ENCODE measurements around the gene MYO10.

Gene MYO10

DNA sequence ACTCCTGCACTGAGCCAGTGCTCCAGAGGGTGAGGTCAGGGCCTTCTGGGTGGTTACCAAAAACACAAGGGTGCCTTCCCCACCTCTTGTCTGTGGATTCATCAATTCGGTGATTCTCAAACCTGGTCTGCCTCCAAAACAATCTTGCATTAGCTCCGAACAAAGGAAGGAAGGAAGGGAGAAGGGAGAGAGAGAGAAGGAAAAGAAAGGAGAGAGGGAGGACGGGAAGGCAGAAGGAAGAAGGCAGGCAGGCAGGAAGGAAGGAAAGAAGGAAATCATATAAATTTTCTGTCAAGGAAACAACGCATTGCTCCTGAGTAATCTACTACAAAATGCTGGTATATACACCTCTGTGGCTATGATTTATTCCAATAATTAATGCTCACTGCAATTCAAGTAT, 39.3 kb downstream of the MYO10 start:
- TF ChIP-seq, protein P1, sequence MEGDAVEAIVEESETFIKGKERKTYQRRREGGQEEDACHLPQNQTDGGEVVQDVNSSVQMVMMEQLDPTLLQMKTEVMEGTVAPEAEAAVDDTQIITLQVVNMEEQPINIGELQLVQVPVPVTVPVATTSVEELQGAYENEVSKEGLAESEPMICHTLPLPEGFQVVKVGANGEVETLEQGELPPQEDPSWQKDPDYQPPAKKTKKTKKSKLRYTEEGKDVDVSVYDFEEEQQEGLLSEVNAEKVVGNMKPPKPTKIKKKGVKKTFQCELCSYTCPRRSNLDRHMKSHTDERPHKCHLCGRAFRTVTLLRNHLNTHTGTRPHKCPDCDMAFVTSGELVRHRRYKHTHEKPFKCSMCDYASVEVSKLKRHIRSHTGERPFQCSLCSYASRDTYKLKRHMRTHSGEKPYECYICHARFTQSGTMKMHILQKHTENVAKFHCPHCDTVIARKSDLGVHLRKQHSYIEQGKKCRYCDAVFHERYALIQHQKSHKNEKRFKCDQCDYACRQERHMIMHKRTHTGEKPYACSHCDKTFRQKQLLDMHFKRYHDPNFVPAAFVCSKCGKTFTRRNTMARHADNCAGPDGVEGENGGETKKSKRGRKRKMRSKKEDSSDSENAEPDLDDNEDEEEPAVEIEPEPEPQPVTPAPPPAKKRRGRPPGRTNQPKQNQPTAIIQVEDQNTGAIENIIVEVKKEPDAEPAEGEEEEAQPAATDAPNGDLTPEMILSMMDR (IDR thresholded peaks at IDR 0.05; ENCODE audit: extremely low read depth, missing control alignments), result no peak
- DNase-seq (ENCODE audit: low spot score), result no peak

DNA sequence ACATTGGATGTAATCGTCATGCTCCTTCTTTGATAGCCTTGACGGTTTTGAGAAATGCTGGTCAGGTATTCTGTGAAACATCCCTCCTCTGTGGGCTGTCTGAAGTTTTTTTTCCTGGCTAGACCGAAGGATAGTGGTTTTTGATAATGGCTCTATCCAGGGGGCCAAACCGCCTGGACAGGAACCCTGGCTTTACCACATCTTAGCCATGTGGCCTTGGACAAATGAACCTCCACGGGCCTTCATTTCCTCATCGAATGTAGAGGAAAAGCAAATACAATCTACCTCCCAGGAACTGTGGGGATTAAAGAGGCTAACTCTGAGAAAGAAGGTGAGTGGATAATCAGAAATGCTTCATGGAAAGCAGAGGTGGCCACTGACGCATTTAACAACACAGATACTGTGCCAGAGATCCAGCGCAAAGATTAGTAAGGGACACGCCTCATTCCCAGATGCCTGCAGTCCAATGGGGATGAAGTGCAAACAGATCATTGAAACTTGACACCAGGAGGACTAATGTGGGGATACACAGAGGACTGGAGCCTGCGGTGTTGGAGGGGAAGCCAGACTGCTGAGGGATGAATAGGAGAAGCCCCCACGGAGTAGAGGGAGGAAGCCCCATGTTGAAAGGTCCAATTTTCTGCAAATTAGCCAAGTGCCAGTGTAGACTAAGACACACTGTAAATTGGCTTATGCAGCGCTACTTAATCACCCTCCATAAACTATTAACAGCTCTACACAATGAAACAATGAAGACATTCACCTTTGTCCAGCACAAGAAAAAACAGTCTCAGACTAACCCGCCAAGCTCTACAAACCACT, 41.6 kb downstream of the MYO10 start:
- TF ChIP-seq, protein P1 (IDR thresholded peaks at IDR 0.05; ENCODE audit: extremely low read depth, missing control alignments), result no peak
- no peak for DNase-seq (ENCODE audit: low spot score)

DNA sequence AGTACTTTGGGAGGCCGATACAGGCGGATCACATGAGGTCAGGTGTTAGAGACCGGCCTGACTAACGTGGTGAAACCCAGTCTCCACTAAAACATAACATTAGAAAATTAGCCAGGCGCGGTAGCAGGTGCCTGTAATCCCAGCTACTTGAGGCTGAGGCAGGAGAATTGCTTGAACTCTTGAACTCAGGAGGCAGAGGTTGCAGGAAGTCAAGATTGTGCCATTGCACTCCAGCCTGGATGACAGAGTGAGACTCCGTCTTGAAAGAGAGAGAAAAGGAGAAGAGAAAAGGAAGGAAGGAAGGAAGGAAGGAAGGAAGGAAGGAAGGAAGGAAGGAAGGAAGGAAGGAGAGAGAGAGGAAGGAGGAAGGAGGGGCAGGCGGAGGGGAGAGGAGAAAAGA, 45.1 kb downstream of the MYO10 start:
- TF ChIP-seq, protein P1 (IDR thresholded peaks at IDR 0.05; ENCODE audit: extremely low read depth, missing control alignments), result no peak
- no peak for DNase-seq (ENCODE audit: low spot score)

DNA sequence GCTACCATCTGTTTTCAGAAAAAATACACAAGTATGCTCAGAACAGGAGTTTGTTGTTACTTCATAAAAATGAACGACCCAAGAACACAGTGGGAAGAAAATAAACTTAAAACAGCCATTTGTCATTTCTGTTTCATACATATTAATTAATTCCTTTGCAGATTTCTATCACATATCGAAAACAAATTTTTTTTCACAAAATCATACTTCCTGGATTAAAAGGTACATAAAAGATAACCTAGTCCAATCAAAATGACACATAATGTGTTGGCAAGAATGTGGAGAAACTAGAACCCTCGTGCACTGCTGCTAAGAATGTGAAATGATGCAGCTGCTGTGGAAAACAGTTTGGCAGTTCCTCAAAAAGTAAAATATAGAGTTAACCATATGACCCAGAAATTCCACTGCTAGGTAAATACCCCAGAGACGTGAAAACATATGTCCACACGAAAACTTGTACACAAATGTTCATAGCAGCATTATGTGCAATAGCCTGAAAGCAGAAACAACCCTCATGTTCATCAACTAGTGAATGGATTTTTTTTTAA, 46.0 kb downstream of the MYO10 start:
- TF ChIP-seq, protein P1 (IDR thresholded peaks at IDR 0.05; ENCODE audit: extremely low read depth, missing control alignments), result no peak
- no peak for DNase-seq (ENCODE audit: low spot score)

DNA sequence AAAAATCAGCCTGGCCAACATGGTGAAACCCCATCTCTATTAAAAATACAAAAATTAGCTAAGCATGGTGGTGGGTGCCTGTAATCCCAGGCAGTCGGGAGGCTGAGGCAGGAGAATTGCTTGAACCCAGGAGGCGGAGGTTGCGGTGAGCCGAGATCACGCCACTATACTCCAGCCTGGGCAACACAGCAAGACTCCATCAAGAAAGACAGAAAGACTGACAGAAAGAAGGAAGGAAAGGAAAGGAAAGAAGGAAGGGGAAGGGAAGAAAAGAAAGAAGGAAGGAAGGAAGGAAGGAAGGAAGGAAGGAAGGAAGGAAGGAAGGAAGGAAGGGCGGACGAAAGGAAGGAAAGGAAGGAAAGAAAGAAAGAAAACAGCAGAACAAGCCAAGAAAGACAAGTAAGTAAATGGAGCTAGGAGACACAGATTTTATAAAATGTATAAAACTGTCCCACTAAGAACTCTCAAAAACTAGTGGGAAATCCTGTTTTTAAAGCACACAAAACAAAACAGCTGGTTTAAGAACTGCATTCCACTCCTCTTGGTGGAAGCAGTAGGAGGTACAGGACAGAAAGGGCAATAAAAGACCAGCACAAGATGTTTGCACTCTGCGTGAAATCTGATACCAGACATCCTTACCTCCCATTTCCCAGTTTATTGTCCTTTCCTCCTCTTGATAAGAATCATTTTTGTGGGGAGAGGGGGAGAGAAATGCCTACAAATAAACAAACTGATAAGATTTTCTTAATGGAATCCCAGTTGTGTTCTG, 46.7 kb downstream of the MYO10 start:
- TF ChIP-seq, protein P1 (IDR thresholded peaks at IDR 0.05; ENCODE audit: extremely low read depth, missing control alignments), result no peak
- no peak for DNase-seq (ENCODE audit: low spot score)

DNA sequence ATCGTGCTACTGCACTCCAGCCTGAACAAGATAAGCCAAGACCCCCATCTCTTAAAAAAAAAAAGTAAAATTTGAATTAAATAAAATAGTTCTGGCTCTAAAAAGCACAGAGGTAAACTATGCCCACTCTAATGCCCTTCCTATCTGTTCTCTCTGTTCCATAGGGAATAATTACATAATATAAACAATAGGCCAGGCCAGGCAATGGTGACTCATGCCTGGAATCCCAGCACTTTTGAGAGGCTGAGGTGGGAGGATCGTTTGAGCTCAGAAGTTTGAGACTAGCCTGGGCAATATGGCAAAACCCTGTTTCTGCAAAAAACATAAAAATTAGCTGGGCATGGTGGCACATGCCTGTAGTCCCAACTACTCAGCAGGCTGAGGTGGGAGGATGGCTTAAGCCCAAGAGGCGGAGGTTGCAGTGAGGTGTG, 47.4 kb downstream of the MYO10 start:
- TF ChIP-seq, protein P1 (IDR thresholded peaks at IDR 0.05; ENCODE audit: extremely low read depth, missing control alignments), result no peak
- no peak for DNase-seq (ENCODE audit: low spot score)
